Tibial artery (tissue), 4 donors: ENCODE results near the gene MED13.

Experiments used
- DNase-seq, 2 donors: peaks; one replicate each; pipeline ENCODE4 v3.0.0-alpha.2; 2019
- H3K27ac ChIP-seq, 2 donors: fragments of 200-600 bp; sonication (generic) in 1 of 2; 1 replicate in 1 of 2; 2 replicates in 1 of 2; pipeline ENCODE4 v1.5.1; 2018 to 2019; ENCODE audit warnings: mild to moderate bottlenecking in 1 of 2
- H3K27me3 ChIP-seq, 2 donors: fragments of 200-600 bp; sonication (generic) in 1 of 2; one replicate each; pipeline versions ENCODE4 v1.5.1 to v1.6.0; 2016 to 2019
- H3K36me3 ChIP-seq, 3 donors: fragments of 200-600 bp; sonication (generic) in 2 of 3; one replicate each; pipeline ENCODE4 v1.5.1; 2016 to 2019; ENCODE audit warnings: mild to moderate bottlenecking in 2 of 3
- H3K4me1 ChIP-seq, 4 donors: fragments of 200-600 bp; sonication (generic) in 2 of 4; 1 replicate in 3 of 4; 2 replicates in 1 of 4; pipeline ENCODE4 v1.5.1; 2016 to 2019
- H3K4me3 ChIP-seq, 2 donors: fragments of 200-600 bp; sonication (generic) in 1 of 2; 1 replicate in 1 of 2; 2 replicates in 1 of 2; pipeline ENCODE4 v1.5.1; 2018 to 2019; ENCODE audit warnings: mild to moderate bottlenecking in 2 of 2
- H3K9me3 ChIP-seq, 3 donors: fragments of 200-600 bp; sonication (generic) in 1 of 3; one replicate each; pipeline ENCODE4 v1.5.1; 2016 to 2019
- intact Hi-C: fragments of 100-400 bp; cut with DNase I; formaldehyde crosslinking; loops from one replicate; pipeline ENCODE4 v1.15.0; 2023; ENCODE audit warnings: low total_unique reads
- TF ChIP-seq, protein P1 (sequence below), 2 experiments: fragments of 200-600 bp in 1 of 2; fragments of 450-650 bp in 1 of 2; IDR thresholded peaks; one replicate each; pipeline ENCODE4 v1.5.1; 2017 to 2019; ENCODE audit warnings: antibody characterized with exemption in 2 of 2, mild to moderate bottlenecking in 1 of 2, moderate library complexity in 1 of 2

MED13 gene, protein sequence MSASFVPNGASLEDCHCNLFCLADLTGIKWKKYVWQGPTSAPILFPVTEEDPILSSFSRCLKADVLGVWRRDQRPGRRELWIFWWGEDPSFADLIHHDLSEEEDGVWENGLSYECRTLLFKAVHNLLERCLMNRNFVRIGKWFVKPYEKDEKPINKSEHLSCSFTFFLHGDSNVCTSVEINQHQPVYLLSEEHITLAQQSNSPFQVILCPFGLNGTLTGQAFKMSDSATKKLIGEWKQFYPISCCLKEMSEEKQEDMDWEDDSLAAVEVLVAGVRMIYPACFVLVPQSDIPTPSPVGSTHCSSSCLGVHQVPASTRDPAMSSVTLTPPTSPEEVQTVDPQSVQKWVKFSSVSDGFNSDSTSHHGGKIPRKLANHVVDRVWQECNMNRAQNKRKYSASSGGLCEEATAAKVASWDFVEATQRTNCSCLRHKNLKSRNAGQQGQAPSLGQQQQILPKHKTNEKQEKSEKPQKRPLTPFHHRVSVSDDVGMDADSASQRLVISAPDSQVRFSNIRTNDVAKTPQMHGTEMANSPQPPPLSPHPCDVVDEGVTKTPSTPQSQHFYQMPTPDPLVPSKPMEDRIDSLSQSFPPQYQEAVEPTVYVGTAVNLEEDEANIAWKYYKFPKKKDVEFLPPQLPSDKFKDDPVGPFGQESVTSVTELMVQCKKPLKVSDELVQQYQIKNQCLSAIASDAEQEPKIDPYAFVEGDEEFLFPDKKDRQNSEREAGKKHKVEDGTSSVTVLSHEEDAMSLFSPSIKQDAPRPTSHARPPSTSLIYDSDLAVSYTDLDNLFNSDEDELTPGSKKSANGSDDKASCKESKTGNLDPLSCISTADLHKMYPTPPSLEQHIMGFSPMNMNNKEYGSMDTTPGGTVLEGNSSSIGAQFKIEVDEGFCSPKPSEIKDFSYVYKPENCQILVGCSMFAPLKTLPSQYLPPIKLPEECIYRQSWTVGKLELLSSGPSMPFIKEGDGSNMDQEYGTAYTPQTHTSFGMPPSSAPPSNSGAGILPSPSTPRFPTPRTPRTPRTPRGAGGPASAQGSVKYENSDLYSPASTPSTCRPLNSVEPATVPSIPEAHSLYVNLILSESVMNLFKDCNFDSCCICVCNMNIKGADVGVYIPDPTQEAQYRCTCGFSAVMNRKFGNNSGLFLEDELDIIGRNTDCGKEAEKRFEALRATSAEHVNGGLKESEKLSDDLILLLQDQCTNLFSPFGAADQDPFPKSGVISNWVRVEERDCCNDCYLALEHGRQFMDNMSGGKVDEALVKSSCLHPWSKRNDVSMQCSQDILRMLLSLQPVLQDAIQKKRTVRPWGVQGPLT (N-terminal part only)

DNA sequence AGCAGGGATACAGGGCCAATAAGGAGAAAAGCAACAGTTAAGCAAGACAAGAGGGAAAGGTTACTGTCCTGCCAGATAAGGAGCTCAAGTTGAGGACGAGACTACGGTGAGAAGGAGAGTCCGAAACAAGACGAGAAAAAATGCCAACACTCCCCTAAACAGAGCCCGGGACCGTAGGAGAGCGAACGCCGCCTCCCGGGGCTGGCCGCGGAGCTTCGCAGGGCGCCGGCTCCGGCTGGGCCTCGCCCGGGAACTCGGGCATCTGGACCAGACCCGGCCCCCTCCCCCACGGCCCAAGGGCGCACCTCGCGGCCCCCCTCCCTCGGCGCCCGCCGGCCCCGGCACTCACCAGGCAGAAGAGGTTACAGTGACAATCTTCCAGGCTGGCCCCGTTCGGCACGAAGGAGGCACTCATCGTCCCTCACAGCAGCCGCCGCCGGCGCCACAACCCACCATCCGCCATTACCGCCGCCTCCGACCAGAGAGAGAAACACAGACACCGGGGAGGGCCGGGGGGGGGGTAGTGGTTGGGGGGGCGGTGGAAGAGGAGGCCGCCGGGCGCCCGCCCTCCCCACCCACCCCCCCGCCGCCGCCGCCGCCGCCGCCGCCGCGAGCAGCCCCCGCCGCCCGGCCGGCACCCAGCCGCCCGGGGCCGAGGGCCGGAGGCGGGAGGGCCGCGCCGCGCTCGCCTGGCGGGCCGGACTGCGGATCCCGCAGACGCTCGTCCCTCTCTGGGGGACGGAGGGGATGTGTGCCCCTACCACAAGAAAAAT is at the start of gene MED13:
TSS of gene MED13 (minus strand) at position 488 of the 773 bp plus-strand sequence. CDS start at position 415, 73 bp downstream.
- peaks cover 0 to 38% (median 30%) of the 10 kb centered on the region in 4 donors for H3K4me1 ChIP-seq
- intact Hi-C loops = loop anchor here (5.0 kb wide), 2 partner anchors 138 to 653 kb away; partner anchors contain the start of gene INTS2
- peak within 1 kb of the TSS; percentile 68 to 99 for H3K4me3 ChIP-seq
- peak within 1 kb of the TSS; percentile 93 to 98 for H3K27ac ChIP-seq
- peaks cover 0 to 9% (median 4%) of the 10 kb centered on the region in 3 donors for H3K36me3 ChIP-seq
- TF ChIP-seq, protein P1, sequence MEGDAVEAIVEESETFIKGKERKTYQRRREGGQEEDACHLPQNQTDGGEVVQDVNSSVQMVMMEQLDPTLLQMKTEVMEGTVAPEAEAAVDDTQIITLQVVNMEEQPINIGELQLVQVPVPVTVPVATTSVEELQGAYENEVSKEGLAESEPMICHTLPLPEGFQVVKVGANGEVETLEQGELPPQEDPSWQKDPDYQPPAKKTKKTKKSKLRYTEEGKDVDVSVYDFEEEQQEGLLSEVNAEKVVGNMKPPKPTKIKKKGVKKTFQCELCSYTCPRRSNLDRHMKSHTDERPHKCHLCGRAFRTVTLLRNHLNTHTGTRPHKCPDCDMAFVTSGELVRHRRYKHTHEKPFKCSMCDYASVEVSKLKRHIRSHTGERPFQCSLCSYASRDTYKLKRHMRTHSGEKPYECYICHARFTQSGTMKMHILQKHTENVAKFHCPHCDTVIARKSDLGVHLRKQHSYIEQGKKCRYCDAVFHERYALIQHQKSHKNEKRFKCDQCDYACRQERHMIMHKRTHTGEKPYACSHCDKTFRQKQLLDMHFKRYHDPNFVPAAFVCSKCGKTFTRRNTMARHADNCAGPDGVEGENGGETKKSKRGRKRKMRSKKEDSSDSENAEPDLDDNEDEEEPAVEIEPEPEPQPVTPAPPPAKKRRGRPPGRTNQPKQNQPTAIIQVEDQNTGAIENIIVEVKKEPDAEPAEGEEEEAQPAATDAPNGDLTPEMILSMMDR (IDR thresholded peaks at IDR 0.05) = no peak
- no peaks in the 10 kb centered on the region for H3K9me3 ChIP-seq
- no peaks in the 10 kb centered on the region for H3K27me3 ChIP-seq
- peak; percentile 62 to 82 for DNase-seq

DNA sequence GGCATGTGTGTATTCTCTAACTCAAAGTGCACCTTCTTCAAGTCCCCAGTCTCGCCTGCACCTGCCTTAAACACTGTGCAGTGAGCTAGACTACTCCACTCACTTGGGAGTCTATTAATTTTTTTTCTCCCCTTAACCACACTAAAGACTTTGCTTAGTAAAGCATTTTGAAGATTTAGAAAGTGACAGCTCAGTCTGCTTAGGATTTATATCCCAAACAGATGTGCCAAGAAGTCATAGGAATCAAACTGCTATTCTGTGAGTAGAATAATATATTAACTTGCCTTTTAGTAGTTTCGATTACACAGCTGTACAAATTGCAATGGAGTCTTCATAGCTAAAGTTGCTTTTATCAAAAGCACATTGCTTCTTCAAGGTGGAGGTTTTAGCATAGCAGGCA is 47.2 kb upstream of the MED13 start:
- intact Hi-C loops = no loop called here
- H3K27me3 ChIP-seq = no peaks in the 10 kb centered on the region
- TF ChIP-seq, protein P1 (IDR thresholded peaks at IDR 0.05) = no peak
- H3K27ac ChIP-seq = no peak overlapping the region
- H3K4me1 ChIP-seq = no peaks in the 10 kb centered on the region
- no peaks in the 10 kb centered on the region for H3K36me3 ChIP-seq
- no peaks in the 10 kb centered on the region for H3K9me3 ChIP-seq
- no peak for DNase-seq
- H3K4me3 ChIP-seq = no peak overlapping the region

DNA sequence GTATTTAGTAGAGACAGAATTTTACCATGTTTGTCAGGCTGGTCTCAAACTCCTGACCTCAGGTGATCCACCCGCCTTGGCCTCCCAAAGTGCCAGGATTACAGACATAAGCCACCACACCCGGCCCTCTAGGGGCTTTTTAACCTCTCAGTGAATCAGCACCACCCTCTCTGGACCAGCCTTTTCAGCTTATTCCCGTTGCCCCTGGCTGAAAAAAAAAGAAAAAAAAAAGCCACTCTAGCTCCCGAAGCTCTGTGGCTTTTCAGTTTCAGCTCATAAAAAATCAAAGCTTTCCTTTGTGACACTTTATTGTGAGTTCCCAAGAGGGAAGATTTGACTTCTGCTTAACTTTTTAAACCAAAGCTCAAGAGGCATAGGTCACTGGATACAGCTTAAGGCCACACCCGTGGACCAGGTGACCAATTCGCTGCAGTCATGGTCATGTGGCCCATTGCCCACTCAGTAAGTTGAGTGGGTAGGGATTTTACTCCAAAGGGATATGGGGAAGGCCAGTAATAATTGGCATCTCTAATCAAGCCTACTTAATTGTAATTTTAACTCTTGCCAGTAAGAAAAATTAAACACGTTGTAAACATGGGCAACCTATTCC is 46.6 kb upstream of the MED13 start:
- Histone ChIP-seq H3K27me3 (no peaks in the 10 kb centered on the region), H3K4me3 (no peak overlapping the region), H3K4me1 (no peaks in the 10 kb centered on the region), H3K9me3 (no peaks in the 10 kb centered on the region), H3K27ac (no peak overlapping the region), H3K36me3 (no peaks in the 10 kb centered on the region)
- TF ChIP-seq, protein P1 (IDR thresholded peaks at IDR 0.05) = no peak
- intact Hi-C loops = no loop called here
- no peak for DNase-seq

DNA sequence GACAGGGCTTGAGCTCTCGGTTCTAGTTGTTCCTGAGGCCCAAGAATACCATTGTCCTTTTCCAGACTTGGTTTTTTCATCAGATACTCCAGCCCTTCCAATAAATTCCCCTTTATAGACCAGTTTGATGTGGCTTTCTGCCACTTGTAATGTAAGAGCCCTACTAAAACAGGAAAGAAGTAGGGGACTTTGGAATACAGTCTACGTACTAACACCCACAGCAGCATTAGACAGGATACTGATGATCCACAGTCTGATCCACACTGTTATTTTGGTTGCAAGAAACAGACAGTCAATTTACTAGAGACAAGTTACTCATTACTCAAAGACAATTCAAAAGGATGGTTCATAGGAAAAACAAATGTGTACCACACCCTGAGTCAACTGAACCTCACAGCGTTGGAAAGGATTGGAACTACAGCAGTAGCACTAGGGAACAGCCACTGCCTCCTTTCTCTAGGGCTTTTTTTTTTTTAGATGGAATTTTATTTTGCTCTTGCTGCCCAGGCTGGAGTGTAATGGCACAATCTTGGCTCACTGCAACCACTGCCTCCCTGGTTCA is 45.9 kb upstream of the MED13 start:
- TF ChIP-seq, protein P1 (IDR thresholded peaks at IDR 0.05) = no peak
- H3K4me3 ChIP-seq = no peak overlapping the region
- H3K27ac ChIP-seq = no peak overlapping the region
- H3K27me3 ChIP-seq = no peaks in the 10 kb centered on the region
- DNase-seq = no peak
- H3K9me3 ChIP-seq = no peaks in the 10 kb centered on the region
- H3K36me3 ChIP-seq = no peaks in the 10 kb centered on the region
- intact Hi-C loops = no loop called here
- H3K4me1 ChIP-seq = no peaks in the 10 kb centered on the region
